MCF 10A (cell line): ENCODE data around the gene LCE6A. TPM values are rescaled to one million over a fixed set of nuclear protein-coding genes. Genes with fewer than 3 reads are reported as not detected.

Source experiments
- BruUV-seq: library from RNA; stranded (reverse); fragments of 400-500 nt; replicated peaks from 2 replicates; lab custom pipeline; 2021; lab: Mats Ljungman, UMichigan
- CTCF ChIA-PET: fragments of 300-600 bp; sonication (Branson Sonifier 250); formaldehyde crosslinking; extraction: SDS; loops from one replicate; lab custom pipeline; 2021; ENCODE audit warnings: antibody characterized with exemption, inconsistent platforms; lab: Yijun Ruan, JAX
- POLR2A ChIA-PET: fragments of 300-600, 350-650 bp; sonication (Branson Sonifier 250); formaldehyde crosslinking; extraction: SDS; loops from one replicate; lab custom pipeline; 2020; ENCODE audit warnings: antibody characterized with exemption, inconsistent platforms; lab: Yijun Ruan, JAX
- DNase-seq: peaks from one replicate; pipeline ENCODE4 v3.0.0-alpha.2; 2018; ENCODE audit not compliant: unreplicated experiment
- H3K27ac Mint-ChIP-seq: one replicate; pipeline ENCODE4 v1.8.0; 2022; ENCODE audit warnings: mild to moderate bottlenecking, low read depth, mixed read lengths; ENCODE audit not compliant: unreplicated experiment
- H3K27me3 Mint-ChIP-seq: one replicate; pipeline ENCODE4 v1.8.0; 2022; ENCODE audit warnings: mixed read lengths; ENCODE audit not compliant: insufficient read depth, unreplicated experiment
- H3K36me3 Mint-ChIP-seq: one replicate; pipeline ENCODE4 v1.8.0; 2022; ENCODE audit warnings: mild to moderate bottlenecking, moderate library complexity, mixed read lengths; ENCODE audit not compliant: insufficient read depth, unreplicated experiment
- H3K4me1 Mint-ChIP-seq: one replicate; pipeline ENCODE4 v1.8.0; 2022; ENCODE audit warnings: mixed read lengths; ENCODE audit not compliant: insufficient read depth, unreplicated experiment
- H3K4me3 Mint-ChIP-seq: one replicate; pipeline ENCODE4 v1.8.0; 2022; ENCODE audit warnings: mild to moderate bottlenecking, moderate library complexity, mixed read lengths; ENCODE audit not compliant: unreplicated experiment
- H3K9me3 Mint-ChIP-seq: one replicate; pipeline ENCODE4 v1.8.0; 2022; ENCODE audit warnings: mixed read lengths; ENCODE audit not compliant: unreplicated experiment
- intact Hi-C: fragments of 100-400 bp; cut with micrococcal nuclease; formaldehyde crosslinking; loops from 2 replicates; pipeline ENCODE4 v1.14.1; 2022
- total RNA-seq: library from RNA; stranded (reverse); gene quantifications from 2 replicates; pipeline ENCODE4 v1.2.3, GENCODE V29; 2022
- TF ChIP-seq, protein P1 (sequence below): fragments of 200-600 bp; IDR thresholded peaks from one replicate; pipeline ENCODE4 v1.8.0; 2022; ENCODE audit warnings: antibody characterized with exemption, mild to moderate bottlenecking; ENCODE audit not compliant: unreplicated experiment

The LCE6A gene
- total RNA-seq, 1 experiment from 2014 or later = not detected

DNA sequence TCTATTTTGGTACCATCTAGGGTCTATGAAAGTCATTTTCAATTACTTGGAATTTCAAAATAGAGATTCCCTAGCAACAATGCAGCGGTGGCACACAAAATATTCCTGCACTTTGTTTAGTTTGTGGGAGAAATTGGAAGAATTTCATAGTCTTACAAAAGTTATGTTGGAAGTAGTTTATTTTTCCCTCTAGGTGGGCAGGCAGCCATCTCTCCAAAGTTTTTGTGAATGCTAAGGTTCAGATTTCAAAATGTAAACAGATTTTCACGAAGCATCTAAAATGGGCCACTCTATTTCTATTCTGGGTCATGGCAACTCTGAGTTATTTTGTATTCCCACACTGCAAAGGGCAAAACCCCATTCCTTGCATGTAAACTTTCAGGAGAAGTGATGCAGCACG lies 43.4 kb downstream of the LCE6A start:
- peaks cover 55% of the 10 kb centered on the region for H3K4me1 Mint-ChIP-seq
- no peaks in the 10 kb centered on the region for H3K9me3 Mint-ChIP-seq
- ChIA-PET CTCF (interaction anchor here (0.7 to 5.0 kb wide), 6 partner anchors 14 to 822 kb away, joined by 3 to 37 read pairs (median 4); no protein-coding TSS in a partner anchor), POLR2A (interaction anchor here (1.4 kb wide), 1 partner anchor 22 kb away, joined by 4 read pairs; the partner anchor contains the start of gene IVL)
- H3K4me3 Mint-ChIP-seq = no peak overlapping the region
- no peaks in the 10 kb centered on the region for H3K36me3 Mint-ChIP-seq
- TF ChIP-seq, protein P1, sequence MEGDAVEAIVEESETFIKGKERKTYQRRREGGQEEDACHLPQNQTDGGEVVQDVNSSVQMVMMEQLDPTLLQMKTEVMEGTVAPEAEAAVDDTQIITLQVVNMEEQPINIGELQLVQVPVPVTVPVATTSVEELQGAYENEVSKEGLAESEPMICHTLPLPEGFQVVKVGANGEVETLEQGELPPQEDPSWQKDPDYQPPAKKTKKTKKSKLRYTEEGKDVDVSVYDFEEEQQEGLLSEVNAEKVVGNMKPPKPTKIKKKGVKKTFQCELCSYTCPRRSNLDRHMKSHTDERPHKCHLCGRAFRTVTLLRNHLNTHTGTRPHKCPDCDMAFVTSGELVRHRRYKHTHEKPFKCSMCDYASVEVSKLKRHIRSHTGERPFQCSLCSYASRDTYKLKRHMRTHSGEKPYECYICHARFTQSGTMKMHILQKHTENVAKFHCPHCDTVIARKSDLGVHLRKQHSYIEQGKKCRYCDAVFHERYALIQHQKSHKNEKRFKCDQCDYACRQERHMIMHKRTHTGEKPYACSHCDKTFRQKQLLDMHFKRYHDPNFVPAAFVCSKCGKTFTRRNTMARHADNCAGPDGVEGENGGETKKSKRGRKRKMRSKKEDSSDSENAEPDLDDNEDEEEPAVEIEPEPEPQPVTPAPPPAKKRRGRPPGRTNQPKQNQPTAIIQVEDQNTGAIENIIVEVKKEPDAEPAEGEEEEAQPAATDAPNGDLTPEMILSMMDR = no peak
- no peaks in the 10 kb centered on the region for H3K27me3 Mint-ChIP-seq
- H3K27ac Mint-ChIP-seq = no peak overlapping the region
- no peak for DNase-seq
- no TSS peak for BruUV-seq
- intact Hi-C loops = no loop called here

- Mint-ChIP-seq H3K27ac (peak overlapping the region; percentile 40), H3K4me3 (no peak overlapping the region), H3K27me3 (no peaks in the 10 kb centered on the region), H3K4me1 (peaks cover 55% of the 10 kb centered on the region), H3K9me3 (no peaks in the 10 kb centered on the region), H3K36me3 (no peaks in the 10 kb centered on the region)
- BruUV-seq = no TSS peak
- peak; percentile 58 for DNase-seq
- TF ChIP-seq, protein P1 = no peak
- ChIA-PET POLR2A (interaction anchor here (0.6 to 2.2 kb wide), 3 partner anchors 8 to 21 kb away, joined by 3 to 7 read pairs (median 4); partner anchors contain the start of genes IVL and SMCP), CTCF (interaction anchor here (0.6 to 4.0 kb wide), 7 partner anchors 15 to 823 kb away, joined by 3 to 35 read pairs (median 4); no protein-coding TSS in a partner anchor)
- intact Hi-C loops = no loop called here
These were observed 44.2 kb downstream of the LCE6A start for GRCh38 chr1:152886758-152887409.

DNA sequence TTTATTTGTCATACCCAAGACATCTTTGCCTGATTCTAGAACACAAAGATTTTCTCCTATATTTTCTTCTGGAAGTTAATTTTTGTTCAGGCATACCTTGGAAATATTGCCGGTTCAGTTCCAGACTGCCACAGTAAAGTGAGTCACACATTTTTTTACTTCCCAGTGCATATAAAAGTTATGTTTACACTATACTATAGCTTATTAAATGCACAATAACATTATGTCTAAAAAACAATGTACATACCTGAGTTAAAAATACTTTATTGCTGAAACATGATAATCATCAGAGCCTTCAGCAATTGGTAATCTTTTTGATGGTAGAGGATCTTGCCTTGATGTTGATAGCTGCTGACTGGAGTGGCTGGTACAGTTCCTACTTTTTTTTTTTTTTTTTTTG lies 45.5 kb downstream of the LCE6A start:
- Mint-ChIP-seq H3K4me3 (no peak overlapping the region), H3K27ac (no peak overlapping the region), H3K4me1 (peaks cover 54% of the 10 kb centered on the region), H3K9me3 (no peaks in the 10 kb centered on the region), H3K36me3 (no peaks in the 10 kb centered on the region), H3K27me3 (no peaks in the 10 kb centered on the region)
- ChIA-PET POLR2A (interaction anchor here (0.6 to 2.2 kb wide), 4 partner anchors 10 to 308 kb away, joined by 3 to 7 read pairs (median 3); partner anchors contain the start of gene SMCP), CTCF (interaction anchor here (0.6 to 4.0 kb wide), 8 partner anchors 10 to 464 kb away, joined by 3 to 35 read pairs (median 4); partner anchors contain the start of gene SMCP)
- no TSS peak for BruUV-seq
- DNase-seq = no peak
- intact Hi-C loops = no loop called here
- TF ChIP-seq, protein P1 = no peak

Other genes with a start within 250 kb of the LCE6A start
- gene LCE3C, start 242.6 kb upstream of the LCE6A start, total RNA-seq = not detected in 2 replicates
- gene LCE3B, start 229.0 kb upstream of the LCE6A start, total RNA-seq = not detected in 2 replicates
- gene LCE3A, start 219.8 kb upstream of the LCE6A start, total RNA-seq = not detected in 2 replicates
- gene LCE2D, start 179.5 kb upstream of the LCE6A start, total RNA-seq = not detected in 2 replicates
- gene LCE2C, start 167.6 kb upstream of the LCE6A start, total RNA-seq = not detected in 2 replicates
- gene LCE2B, start 156.7 kb upstream of the LCE6A start, total RNA-seq = not detected in 2 replicates
- gene LCE2A, start 144.5 kb upstream of the LCE6A start, total RNA-seq = not detected in 2 replicates
- not detected in 2 replicates for gene LCE4A, start 134.7 kb upstream of the LCE6A start, total RNA-seq
- 0.12 and 0.25 TPM in 2 replicates for gene KPRP, start 84.8 kb upstream of the LCE6A start, total RNA-seq
- gene LCE1F, start 67.7 kb upstream of the LCE6A start, total RNA-seq = not detected in 2 replicates
- 1.3 and 1.9 TPM in 2 replicates for gene LCE1E, start 56.6 kb upstream of the LCE6A start, total RNA-seq
- not detected in 2 replicates for gene LCE1D, start 46.1 kb upstream of the LCE6A start, total RNA-seq
- gene LCE1C, start 36.2 kb upstream of the LCE6A start, total RNA-seq = 1.4 and 1.9 TPM in 2 replicates
- gene LCE1B, start 30.9 kb upstream of the LCE6A start, total RNA-seq = 1.3 and 2.0 TPM in 2 replicates
- not detected in 2 replicates for gene LCE1A, start 15.4 kb upstream of the LCE6A start, total RNA-seq
- gene LCE7A, start 17.1 kb downstream of the LCE6A start, total RNA-seq = not detected in 2 replicates
- not detected in 2 replicates for gene SMCP, start 35.5 kb downstream of the LCE6A start, total RNA-seq
- gene IVL, start 65.7 kb downstream of the LCE6A start, total RNA-seq = 0.33 and 0.56 TPM in 2 replicates
- not detected in 2 replicates for gene SPRR5, start 104.3 kb downstream of the LCE6A start, total RNA-seq
- gene SPRR4, start 127.8 kb downstream of the LCE6A start, total RNA-seq = not detected in 2 replicates
- not detected in 2 replicates for gene SPRR1A, start 141.2 kb downstream of the LCE6A start, total RNA-seq
- gene SPRR3, start 158.9 kb downstream of the LCE6A start, total RNA-seq = not detected in 2 replicates
- 3.5 and 4.0 TPM in 2 replicates for gene SPRR1B, start 188.3 kb downstream of the LCE6A start, total RNA-seq
- gene SPRR2D, start 198.3 kb downstream of the LCE6A start, total RNA-seq = 430 and 1,071 TPM in 2 replicates
- 7.0 and 15.0 TPM in 2 replicates for gene SPRR2A, start 214.7 kb downstream of the LCE6A start, total RNA-seq
- gene SPRR2B, start 228.8 kb downstream of the LCE6A start, total RNA-seq = not detected in 2 replicates